ENCODE measurements around the gene LRCH1.

The LRCH1 gene

GRCh38 chr13:46712524-46712923 lies 159.6 kb downstream of the LRCH1 start:
- DNase-seq (ENCODE audit: low read depth): no peak

GRCh38 chr13:46715363-46715762 lies 162.4 kb downstream of the LRCH1 start:
- DNase-seq (ENCODE audit: low read depth): no peak

GRCh38 chr13:46716821-46717220 lies 163.9 kb downstream of the LRCH1 start:
- DNase-seq (ENCODE audit: low read depth): no peak

GRCh38 chr13:46717275-46717674 lies 164.3 kb downstream of the LRCH1 start:
- no peak for DNase-seq (ENCODE audit: low read depth)

- no peak for DNase-seq (ENCODE audit: low read depth)
These were observed 164.9 kb downstream of the LRCH1 start for GRCh38 chr13:46717856-46718255.

- DNase-seq (ENCODE audit: low read depth): no peak
These were observed 167.2 kb downstream of the LRCH1 start for GRCh38 chr13:46720189-46720588.

GRCh38 chr13:46721054-46721453 lies 168.1 kb downstream of the LRCH1 start:
- DNase-seq (ENCODE audit: low read depth): no peak

GRCh38 chr13:46726347-46726746 lies 173.4 kb downstream of the LRCH1 start:
- no peak for DNase-seq (ENCODE audit: low read depth)

GRCh38 chr13:46728777-46729176 lies 175.8 kb downstream of the LRCH1 start:
- DNase-seq (ENCODE audit: low read depth): no peak

- no peak for DNase-seq (ENCODE audit: low read depth)
These were observed 178.6 kb downstream of the LRCH1 start for GRCh38 chr13:46731535-46731934.

GRCh38 chr13:46735425-46735824 lies 182.5 kb downstream of the LRCH1 start:
- no peak for DNase-seq (ENCODE audit: low read depth)

GRCh38 chr13:46736541-46737310 lies 183.8 kb downstream of the LRCH1 start:
- DNase-seq (ENCODE audit: low read depth): no peak

GRCh38 chr13:46738055-46738454 lies 185.1 kb downstream of the LRCH1 start:
- DNase-seq (ENCODE audit: low read depth): no peak

- no peak for DNase-seq (ENCODE audit: low read depth)
These were observed 185.8 kb downstream of the LRCH1 start for GRCh38 chr13:46738766-46739165.

- DNase-seq (ENCODE audit: low read depth): no peak
These were observed 186.6 kb downstream of the LRCH1 start for GRCh38 chr13:46739447-46740098.

- DNase-seq (ENCODE audit: low read depth): peak; percentile 37
These were observed 190.2 kb downstream of the LRCH1 start for GRCh38 chr13:46743191-46743590.

- no peak for DNase-seq (ENCODE audit: low read depth)
These were observed 192.1 kb downstream of the LRCH1 start for GRCh38 chr13:46745062-46745461.

- DNase-seq (ENCODE audit: low read depth): no peak
These were observed 192.7 kb downstream of the LRCH1 start for GRCh38 chr13:46745706-46746105.

GRCh38 chr13:46747031-46747820 lies 194.3 kb downstream of the LRCH1 start:
- DNase-seq (ENCODE audit: low read depth): no peak

- no peak for DNase-seq (ENCODE audit: low read depth)
These were observed 195.3 kb downstream of the LRCH1 start for GRCh38 chr13:46748300-46748699.

- no peak for DNase-seq (ENCODE audit: low read depth)
These were observed 197.0 kb downstream of the LRCH1 start for GRCh38 chr13:46749951-46750350.

- DNase-seq (ENCODE audit: low read depth): peak; percentile 10
These were observed 199.1 kb downstream of the LRCH1 start for GRCh38 chr13:46751811-46752635.

All from HS-5 (cell line).